Fibroblast of pulmonary artery (primary cell): Measurements from ENCODE around the gene F8.
"Not testable (repeated sequence)": the region's sequence is repeated elsewhere in the genome, so short reads cannot be mapped to it uniquely, and the experiment has no call there.

Experiments used
- DNase-seq: peaks from one replicate; pipeline ENCODE4 v3.0.0-alpha.2; 2010; ENCODE audit warnings: low read depth
- H3K4me3 ChIP-seq: replicated peaks from 2 replicates; pipeline ENCODE4 v1.5.1; 2011; ENCODE audit warnings: low read depth, mild to moderate bottlenecking, control low read depth, low read length, moderate library complexity
- TF ChIP-seq, protein P1 (sequence below): IDR thresholded peaks from 2 replicates; pipeline ENCODE4 v1.5.1; 2011; ENCODE audit warnings: mild to moderate bottlenecking, control low read depth, low read length, inconsistent platforms; ENCODE audit errors: missing control alignments

F8 gene

DNA sequence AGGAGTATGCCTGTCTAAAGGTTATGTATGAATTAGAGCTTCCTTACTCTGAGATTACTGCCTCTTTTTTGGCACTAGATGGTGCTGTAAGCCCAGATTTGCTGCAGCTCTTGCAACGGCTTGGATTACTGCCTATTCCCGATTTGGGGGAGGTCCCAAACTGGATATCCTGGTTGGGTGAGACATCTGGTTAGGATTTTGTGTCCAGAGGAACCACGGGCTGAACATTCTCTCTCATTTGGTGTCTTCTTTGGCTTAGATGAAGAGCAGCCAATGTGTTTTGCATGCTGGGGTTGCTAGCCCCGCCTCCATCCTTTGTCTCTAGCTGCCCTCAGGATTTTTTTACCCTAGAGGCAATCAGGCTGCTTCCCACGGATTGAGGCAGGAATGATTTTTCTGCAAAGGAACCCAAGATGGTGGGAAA lies 104.5 kb downstream of the F8 start:
- TF ChIP-seq, protein P1, sequence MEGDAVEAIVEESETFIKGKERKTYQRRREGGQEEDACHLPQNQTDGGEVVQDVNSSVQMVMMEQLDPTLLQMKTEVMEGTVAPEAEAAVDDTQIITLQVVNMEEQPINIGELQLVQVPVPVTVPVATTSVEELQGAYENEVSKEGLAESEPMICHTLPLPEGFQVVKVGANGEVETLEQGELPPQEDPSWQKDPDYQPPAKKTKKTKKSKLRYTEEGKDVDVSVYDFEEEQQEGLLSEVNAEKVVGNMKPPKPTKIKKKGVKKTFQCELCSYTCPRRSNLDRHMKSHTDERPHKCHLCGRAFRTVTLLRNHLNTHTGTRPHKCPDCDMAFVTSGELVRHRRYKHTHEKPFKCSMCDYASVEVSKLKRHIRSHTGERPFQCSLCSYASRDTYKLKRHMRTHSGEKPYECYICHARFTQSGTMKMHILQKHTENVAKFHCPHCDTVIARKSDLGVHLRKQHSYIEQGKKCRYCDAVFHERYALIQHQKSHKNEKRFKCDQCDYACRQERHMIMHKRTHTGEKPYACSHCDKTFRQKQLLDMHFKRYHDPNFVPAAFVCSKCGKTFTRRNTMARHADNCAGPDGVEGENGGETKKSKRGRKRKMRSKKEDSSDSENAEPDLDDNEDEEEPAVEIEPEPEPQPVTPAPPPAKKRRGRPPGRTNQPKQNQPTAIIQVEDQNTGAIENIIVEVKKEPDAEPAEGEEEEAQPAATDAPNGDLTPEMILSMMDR, result peak; percentile 63
- H3K4me3 ChIP-seq, result no peak overlapping the region
- DNase-seq, result peak; percentile 84

DNA sequence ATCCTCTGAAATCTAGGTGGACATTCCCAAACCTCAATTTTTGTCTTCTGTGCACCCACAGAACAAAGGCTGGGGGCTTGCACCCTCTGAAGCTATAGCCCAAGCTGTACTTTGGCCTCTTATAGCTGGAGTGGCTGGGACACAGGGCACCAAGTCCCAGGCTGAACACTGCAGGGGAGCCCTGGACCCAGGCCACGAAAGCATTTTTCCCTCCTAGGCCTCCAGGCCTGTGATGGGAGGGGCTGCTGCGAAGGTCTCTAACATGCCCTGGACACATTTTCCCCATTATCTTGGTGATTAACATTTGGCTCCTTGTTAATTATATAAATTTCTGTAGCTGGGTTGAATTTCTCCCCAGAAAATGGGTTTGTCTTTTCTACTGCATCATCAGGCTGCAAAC lies 108.5 kb downstream of the F8 start:
- TF ChIP-seq, protein P1, result no peak
- H3K4me3 ChIP-seq, result no peak overlapping the region
- no peak for DNase-seq

DNA sequence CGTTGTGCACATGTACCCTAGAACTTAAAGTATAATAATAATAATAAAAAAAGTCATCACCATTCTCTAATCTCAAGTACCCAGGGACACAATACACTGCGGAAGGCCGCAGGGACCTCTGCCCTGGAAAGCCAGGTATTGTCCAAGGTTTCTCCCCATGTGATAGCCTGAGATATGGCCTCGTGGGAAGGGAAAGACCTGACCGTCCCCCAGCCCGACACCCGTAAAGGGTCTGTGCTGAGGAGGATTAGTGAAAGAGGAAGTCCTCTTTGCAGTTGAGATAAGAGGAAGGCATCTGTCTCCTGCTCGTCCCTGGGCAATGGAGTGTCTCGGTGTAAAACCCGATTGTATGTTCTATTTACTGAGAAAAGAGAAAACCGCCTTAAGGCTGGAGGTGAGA lies 112.0 kb downstream of the F8 start:
- H3K4me3 ChIP-seq, DNase-seq: not testable (repeated sequence)

DNA sequence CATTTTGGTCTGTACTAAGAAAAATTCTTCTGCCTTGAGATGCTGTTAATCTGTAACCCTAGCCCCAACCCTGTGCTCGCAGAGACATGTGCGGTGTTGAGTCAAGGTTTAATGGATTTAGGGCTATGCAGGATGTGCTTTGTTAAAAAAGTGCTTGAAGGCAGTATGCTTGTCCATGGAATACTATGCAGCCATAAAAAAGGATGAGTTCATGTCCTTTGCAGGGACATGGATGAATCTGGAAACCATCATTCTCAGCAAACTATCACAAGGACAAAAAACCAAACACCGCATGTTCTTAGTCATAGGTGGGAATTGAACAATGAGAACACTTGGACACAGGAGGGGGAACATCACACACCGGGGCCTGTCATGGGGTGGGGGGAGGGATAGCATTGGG lies 112.5 kb downstream of the F8 start:
- H3K4me3 ChIP-seq, DNase-seq: not testable (repeated sequence)

DNA sequence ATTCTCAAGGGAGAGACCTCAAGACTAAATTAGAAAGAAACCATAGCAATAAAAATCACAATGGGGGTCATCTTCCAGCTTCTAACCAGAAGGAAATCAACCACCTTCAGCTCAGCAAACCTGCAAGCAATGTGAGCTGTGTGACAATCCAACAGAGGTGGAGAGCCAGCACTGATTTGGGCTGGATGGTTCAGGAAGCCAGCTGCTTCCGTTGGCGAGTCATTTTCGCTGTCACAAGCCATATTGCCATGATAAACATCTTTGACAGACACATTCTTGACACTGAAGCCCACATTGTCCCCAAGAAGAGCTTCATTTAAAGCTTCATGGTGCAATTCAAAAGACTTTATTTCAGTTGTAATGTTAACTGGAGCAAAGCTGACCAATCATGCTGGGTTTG lies 113.7 kb downstream of the F8 start:
- DNase-seq, result no peak
- TF ChIP-seq, protein P1, result no peak
- no peak overlapping the region for H3K4me3 ChIP-seq

DNA sequence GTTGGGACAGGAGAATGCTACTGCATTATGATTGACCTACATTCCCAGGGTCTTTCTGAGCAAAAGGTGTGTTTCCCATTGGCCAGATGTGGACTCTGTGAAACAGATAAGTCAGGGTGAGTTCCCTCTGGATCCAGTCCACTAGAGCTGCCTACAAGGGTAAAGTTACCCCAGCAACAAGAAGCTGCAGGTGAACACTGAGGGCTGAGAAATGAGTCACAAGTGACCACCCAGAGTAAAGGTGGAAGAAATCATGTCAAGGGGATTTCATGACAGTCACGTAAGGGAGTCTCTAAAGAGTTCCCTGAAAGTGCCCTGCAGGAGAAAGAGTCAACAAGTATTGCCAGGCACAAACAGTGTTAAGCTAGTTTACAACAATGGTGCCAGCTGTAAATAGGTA lies 120.1 kb downstream of the F8 start:
- TF ChIP-seq, protein P1, result no peak
- no peak for DNase-seq
- no peak overlapping the region for H3K4me3 ChIP-seq

DNA sequence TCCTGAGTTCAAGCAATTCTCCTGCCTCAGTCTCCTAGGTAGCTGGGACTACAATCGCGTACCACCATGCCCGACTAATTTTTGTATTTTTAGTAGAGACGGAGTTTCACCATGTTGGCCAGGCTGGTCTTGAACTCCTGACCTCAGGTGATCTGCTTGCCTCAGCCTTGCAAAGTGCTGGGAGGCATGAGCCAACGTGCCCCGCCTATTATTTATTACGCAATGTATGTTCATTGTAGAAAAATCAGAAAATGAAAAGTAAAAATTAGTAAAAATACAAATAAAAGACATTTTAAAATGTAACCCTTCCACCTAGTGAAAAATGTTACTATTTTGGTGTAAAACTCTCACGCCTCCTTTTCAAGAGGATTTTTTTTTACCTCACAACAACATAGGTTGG lies 122.2 kb downstream of the F8 start:
- TF ChIP-seq, protein P1, result no peak
- no peak overlapping the region for H3K4me3 ChIP-seq
- DNase-seq, result no peak

DNA sequence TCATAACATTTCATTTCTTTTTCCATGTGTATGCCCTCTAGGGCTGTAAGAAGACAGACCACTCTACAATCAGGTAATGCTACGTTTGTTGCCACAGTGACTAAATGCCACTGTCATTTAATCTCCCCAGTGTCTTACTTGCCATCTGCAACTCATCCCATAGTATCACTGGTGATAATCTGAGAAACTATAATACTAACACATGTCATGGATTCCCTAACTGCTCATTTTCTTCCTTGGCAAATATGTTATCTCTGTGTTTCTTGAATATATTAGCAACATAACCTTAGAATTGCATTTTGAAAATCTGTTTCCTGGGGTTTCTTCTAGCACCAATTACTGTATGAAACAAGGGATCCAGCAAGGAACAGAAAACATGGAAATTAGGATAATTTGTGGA lies 130.2 kb downstream of the F8 start:
- TF ChIP-seq, protein P1, result no peak
- DNase-seq, result no peak
- H3K4me3 ChIP-seq, result no peak overlapping the region
